ENCODE results near the gene BCAS3.

Gene BCAS3

DNA sequence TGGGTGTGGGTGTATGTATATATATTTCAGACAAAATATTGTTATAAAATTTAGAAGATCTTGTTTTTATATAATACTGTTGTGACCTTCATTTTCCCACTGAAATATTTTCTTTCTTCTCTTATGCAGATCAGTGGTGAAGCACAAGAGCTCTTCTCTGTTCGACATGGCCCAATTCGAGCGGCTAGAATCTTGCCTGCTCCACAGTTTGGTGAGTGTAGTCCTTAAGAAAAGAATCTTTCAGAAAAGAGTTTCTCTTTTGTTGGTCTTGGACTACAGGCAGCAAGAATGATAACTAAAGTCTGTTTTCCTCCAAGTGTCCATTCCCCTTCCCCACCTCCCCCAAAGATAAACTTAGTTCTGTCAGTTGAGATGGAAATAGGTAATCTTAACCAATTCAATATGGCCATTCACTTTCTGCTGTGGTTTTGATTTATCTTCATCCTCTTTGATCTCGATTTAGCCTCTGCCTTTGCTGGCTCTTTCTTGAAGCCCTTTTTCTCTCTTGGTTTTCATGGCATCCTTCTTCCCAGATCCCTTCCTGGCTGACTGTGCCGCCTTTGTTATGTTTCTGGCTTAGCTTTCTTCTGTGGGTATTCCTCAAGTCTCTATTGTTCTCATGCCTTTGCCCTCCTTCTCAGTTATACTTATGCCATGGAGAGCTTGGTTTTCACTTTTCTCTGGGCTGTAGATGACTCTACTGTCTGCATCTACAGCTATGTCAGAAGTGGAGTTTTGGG lies 69.6 kb downstream of the BCAS3 start:
- no peak for TF ChIP-seq GATA2 (IDR thresholded peaks at IDR 0.05; ENCODE audit: low read depth, low read length)
- no peak for TF ChIP-seq GATA3 (IDR thresholded peaks at IDR 0.05; ENCODE audit: low read depth, low read length)

DNA sequence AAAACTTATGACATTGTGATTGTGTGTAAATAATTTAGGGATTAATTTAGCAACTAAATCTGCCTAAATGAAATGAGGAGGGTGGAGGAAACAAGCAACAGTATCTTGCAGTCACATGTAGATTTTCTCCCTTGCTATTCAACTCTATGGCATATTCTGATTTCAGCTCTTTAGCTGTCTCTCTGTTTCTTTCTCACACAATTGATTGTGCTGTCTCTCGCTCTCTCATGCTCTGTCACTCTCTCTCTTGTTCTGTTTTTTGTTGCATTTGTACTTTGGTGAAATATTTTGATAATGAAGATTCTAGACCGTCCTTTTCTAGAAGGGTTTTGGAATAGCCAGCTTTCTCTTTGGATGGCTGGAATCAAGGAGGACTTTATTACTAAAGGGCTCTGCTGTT lies 70.6 kb downstream of the BCAS3 start:
- TF ChIP-seq GATA3 (IDR thresholded peaks at IDR 0.05; ENCODE audit: low read depth, low read length) (no peak), GATA2 (IDR thresholded peaks at IDR 0.05; ENCODE audit: low read depth, low read length) (no peak)

DNA sequence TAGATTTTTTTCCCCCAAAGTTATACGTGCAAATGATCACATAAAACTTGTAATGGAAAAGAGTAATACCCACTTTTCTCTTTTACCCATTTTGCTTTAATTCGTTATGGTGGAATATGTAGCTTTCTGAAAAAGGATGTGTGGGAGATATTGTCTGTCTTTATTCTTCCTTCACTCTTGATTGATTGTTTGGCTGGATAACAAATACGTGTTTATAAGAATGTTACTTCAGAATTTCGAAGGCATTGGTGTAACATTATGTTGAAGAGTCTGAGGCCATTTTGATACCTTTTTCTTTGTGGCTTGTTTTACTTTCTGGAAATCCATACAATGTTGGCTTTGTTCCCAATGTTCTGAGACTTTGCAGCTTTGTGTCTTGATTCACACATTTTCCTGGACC lies 71.4 kb downstream of the BCAS3 start:
- TF ChIP-seq GATA2 (IDR thresholded peaks at IDR 0.05; ENCODE audit: low read depth, low read length) (no peak), GATA3 (IDR thresholded peaks at IDR 0.05; ENCODE audit: low read depth, low read length) (no peak)

- TF ChIP-seq GATA3 (IDR thresholded peaks at IDR 0.05; ENCODE audit: low read depth, low read length) (no peak), GATA2 (IDR thresholded peaks at IDR 0.05; ENCODE audit: low read depth, low read length) (no peak)
Measured at GRCh38 chr17:60749708-60750107, 72.1 kb downstream of the BCAS3 start.

GRCh38 chr17:60750640-60751039 lies 73.0 kb downstream of the BCAS3 start:
- no peak for TF ChIP-seq GATA2 (IDR thresholded peaks at IDR 0.05; ENCODE audit: low read depth, low read length)
- no peak for TF ChIP-seq GATA3 (IDR thresholded peaks at IDR 0.05; ENCODE audit: low read depth, low read length)

DNA sequence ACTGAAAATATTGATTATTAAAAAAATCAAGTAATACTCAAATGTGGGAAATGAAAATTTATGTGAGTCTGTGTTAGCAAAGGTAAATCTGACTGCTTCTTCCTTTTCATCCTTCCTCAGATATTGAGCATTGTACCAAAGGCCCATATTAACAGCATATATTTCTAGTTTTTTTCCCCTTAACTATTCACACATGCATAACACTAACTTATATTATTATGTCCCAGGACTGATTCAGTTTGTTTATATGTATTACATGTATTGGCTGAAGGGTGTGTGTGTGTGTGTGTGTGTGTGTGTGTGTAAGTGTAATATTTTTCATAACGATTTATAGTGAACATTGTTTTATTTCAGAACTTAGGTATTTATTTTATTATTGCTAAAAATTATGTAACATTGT lies 74.2 kb downstream of the BCAS3 start:
- no peak for TF ChIP-seq GATA3 (IDR thresholded peaks at IDR 0.05; ENCODE audit: low read depth, low read length)
- TF ChIP-seq GATA2 (IDR thresholded peaks at IDR 0.05; ENCODE audit: low read depth, low read length) = no peak

DNA sequence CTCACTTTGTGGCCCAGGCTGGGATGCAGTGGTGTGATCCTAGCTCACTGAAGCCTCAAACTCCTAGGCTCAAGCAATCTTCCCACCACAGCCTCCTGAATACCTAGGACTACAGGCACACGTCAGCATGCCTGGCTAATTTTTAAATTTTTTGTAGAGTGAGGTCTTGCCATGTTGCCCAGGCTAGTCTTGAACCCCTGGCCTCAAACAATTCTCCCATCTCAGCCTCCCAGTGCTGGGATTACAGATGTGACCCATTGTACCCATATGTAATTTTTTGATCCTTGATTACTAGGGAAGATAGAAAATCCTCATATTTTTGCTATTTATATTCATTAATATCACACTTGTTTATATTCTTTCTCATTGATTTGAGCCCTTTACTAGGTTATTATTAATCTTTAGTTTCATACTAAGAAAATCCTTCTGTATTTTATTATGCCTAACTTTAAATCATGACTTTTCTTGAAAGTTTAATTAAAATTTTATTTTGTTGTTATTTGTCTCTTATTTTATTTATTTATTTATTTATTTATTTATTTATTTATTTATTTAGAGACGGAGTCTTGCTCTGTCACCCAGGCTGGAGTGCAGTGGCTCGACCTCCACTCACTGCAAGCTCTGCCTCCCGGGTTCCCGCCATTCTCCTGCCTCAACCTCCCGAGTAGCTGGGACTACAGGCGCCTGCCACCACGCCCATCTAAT lies 75.4 kb downstream of the BCAS3 start:
- TF ChIP-seq GATA3 (IDR thresholded peaks at IDR 0.05; ENCODE audit: low read depth, low read length) (no peak), GATA2 (IDR thresholded peaks at IDR 0.05; ENCODE audit: low read depth, low read length) (no peak)

GRCh38 chr17:60754057-60754604 lies 76.5 kb downstream of the BCAS3 start:
- TF ChIP-seq GATA3 (IDR thresholded peaks at IDR 0.05; ENCODE audit: low read depth, low read length) (no peak), GATA2 (IDR thresholded peaks at IDR 0.05; ENCODE audit: low read depth, low read length) (no peak)

DNA sequence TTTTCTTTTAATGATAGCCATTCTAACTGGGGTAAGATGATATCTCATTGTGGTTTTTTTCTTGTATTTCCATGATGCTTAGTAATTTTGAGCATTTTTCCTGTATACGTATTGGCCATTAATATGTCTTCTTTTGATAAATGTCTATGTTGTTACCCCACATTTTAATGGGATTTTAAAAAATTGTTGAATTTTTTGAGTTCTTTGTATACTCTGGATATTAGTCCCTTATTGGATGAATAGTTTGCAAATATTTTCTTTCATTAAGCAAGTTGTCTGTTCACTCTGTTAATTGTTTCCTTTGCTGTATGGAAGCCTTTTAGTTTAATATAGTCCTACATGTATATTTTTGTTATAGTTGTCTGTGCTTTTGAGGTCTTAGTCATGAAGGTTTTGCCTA lies 79.8 kb downstream of the BCAS3 start:
- TF ChIP-seq GATA3 (IDR thresholded peaks at IDR 0.05; ENCODE audit: low read depth, low read length) (no peak), GATA2 (IDR thresholded peaks at IDR 0.05; ENCODE audit: low read depth, low read length) (no peak)

DNA sequence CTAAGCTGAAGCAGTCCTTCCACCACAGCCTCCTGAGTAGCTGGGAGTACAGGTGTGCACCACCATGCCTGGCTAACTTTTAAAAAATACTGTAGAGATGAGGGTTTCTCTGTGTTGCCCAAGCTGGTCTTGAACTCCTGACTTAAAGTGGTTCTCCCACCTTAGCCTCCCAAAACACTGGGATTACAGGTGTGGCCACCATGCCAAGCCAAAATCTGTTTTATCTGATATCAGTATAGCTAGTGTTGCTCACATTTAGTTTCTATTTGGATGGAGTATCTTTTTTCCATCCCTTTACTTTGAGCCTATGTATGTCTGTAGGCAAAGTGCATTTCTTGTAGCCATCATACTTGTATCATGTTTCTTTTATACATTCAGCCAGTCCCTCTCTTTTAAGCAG lies 82.1 kb downstream of the BCAS3 start:
- TF ChIP-seq GATA2 (IDR thresholded peaks at IDR 0.05; ENCODE audit: low read depth, low read length) (no peak), GATA3 (IDR thresholded peaks at IDR 0.05; ENCODE audit: low read depth, low read length) (no peak)

- TF ChIP-seq GATA3 (IDR thresholded peaks at IDR 0.05; ENCODE audit: low read depth, low read length) = no peak
- TF ChIP-seq GATA2 (IDR thresholded peaks at IDR 0.05; ENCODE audit: low read depth, low read length) = no peak
Measured at GRCh38 chr17:60766778-60767190, 89.1 kb downstream of the BCAS3 start.

GRCh38 chr17:60767744-60768308 lies 90.2 kb downstream of the BCAS3 start:
- no peak for TF ChIP-seq GATA2 (IDR thresholded peaks at IDR 0.05; ENCODE audit: low read depth, low read length)
- no peak for TF ChIP-seq GATA3 (IDR thresholded peaks at IDR 0.05; ENCODE audit: low read depth, low read length)

DNA sequence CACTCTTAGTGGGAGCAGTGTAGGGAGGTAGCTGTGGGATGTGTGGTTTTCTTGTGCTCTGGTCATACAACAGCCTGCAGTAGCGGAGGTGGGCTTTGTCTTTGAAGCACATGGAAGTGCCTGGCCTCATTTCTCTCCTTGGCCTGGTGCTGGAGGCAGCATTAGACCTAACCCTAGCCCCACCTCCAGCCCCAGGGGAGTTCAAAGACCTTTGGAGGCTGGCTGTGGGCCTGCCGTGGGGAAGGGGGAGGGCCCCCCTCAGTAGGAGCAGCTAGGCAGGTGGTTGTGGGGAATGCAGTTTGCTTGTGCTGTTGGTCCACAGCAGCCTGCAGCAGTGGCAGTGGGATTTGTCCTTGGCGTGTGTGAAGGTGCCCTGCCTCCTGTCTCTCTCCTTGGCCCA lies 91.7 kb downstream of the BCAS3 start:
- TF ChIP-seq GATA2 (IDR thresholded peaks at IDR 0.05; ENCODE audit: low read depth, low read length) (no peak), GATA3 (IDR thresholded peaks at IDR 0.05; ENCODE audit: low read depth, low read length) (no peak)

GRCh38 chr17:60770946-60771422 lies 93.3 kb downstream of the BCAS3 start:
- TF ChIP-seq GATA2 (IDR thresholded peaks at IDR 0.05; ENCODE audit: low read depth, low read length) (no peak), GATA3 (IDR thresholded peaks at IDR 0.05; ENCODE audit: low read depth, low read length) (no peak)

All from SH-SY5Y (cell line).